ENCODE data around the gene SCAPER.

GRCh38 chr15:76663529-76663928 is 241.6 kb downstream of the SCAPER start:
- TF ChIP-seq, protein P1, sequence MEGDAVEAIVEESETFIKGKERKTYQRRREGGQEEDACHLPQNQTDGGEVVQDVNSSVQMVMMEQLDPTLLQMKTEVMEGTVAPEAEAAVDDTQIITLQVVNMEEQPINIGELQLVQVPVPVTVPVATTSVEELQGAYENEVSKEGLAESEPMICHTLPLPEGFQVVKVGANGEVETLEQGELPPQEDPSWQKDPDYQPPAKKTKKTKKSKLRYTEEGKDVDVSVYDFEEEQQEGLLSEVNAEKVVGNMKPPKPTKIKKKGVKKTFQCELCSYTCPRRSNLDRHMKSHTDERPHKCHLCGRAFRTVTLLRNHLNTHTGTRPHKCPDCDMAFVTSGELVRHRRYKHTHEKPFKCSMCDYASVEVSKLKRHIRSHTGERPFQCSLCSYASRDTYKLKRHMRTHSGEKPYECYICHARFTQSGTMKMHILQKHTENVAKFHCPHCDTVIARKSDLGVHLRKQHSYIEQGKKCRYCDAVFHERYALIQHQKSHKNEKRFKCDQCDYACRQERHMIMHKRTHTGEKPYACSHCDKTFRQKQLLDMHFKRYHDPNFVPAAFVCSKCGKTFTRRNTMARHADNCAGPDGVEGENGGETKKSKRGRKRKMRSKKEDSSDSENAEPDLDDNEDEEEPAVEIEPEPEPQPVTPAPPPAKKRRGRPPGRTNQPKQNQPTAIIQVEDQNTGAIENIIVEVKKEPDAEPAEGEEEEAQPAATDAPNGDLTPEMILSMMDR (IDR thresholded peaks at IDR 0.05 in 8 of 11, conservative IDR thresholded peaks at IDR 0.05 in 3 of 11): no peak
- TF ChIP-seq POLR2AphosphoS5 (IDR thresholded peaks at IDR 0.05) (no peak), POLR2A (IDR thresholded peaks at IDR 0.05) (no peak)
